C1 segment of cervical spinal cord (tissue), 14 donors: ENCODE data around the gene NCKAP5L.
A peak's percentile ranks its signal among the peaks of the same experiment; 100 is the strongest.
"Not testable (repeated sequence)": the region's sequence is repeated elsewhere in the genome, so short reads cannot be mapped to it uniquely, and the experiment has no call there.

Source experiments
- DNase-seq, 14 donors: peaks; one replicate each; lab custom pipeline; 2025; lab: John Stamatoyannopoulos, UW

Gene NCKAP5L

GRCh38 chr12:49828133-49829091 lies at the start of gene NCKAP5L:
Gene NCKAP5L (minus strand): TSS chr12:49828413. CDS start chr12:49804044, 24,369 bp downstream.
- DNase-seq = peak; percentile 55 to 94 (median 86)

GRCh38 chr12:49877066-49877465 lies 48.9 kb upstream of the NCKAP5L start:
- no peak for DNase-seq

- no peak for DNase-seq
These were observed 47.9 kb upstream of the NCKAP5L start for GRCh38 chr12:49876070-49876469.

GRCh38 chr12:49875115-49875720 lies 47.0 kb upstream of the NCKAP5L start:
- no peak for DNase-seq

- peak in 9 of 14 donors; percentile 23 to 52 (median 31) for DNase-seq
These were observed 46.1 kb upstream of the NCKAP5L start for GRCh38 chr12:49874142-49874897.

- DNase-seq = no peak
These were observed 45.2 kb upstream of the NCKAP5L start for GRCh38 chr12:49873361-49873934.

GRCh38 chr12:49872781-49873181 lies 44.6 kb upstream of the NCKAP5L start:
- peak in 2 of 14 donors; percentile 18 to 22 for DNase-seq

GRCh38 chr12:49872381-49872780 lies 44.2 kb upstream of the NCKAP5L start:
- no peak for DNase-seq

- not testable (repeated sequence) for DNase-seq
These were observed 43.6 kb upstream of the NCKAP5L start for GRCh38 chr12:49871811-49872251.

GRCh38 chr12:49871263-49871561 lies 43.0 kb upstream of the NCKAP5L start:
- no peak for DNase-seq

- DNase-seq = no peak
These were observed 42.5 kb upstream of the NCKAP5L start for GRCh38 chr12:49870501-49871262.

GRCh38 chr12:49869816-49870500 lies 41.7 kb upstream of the NCKAP5L start:
- DNase-seq = no peak

- peak in 7 of 14 donors; percentile 21 to 80 (median 31) for DNase-seq
These were observed 41.0 kb upstream of the NCKAP5L start for GRCh38 chr12:49868952-49869815.

GRCh38 chr12:49868449-49868848 lies 40.2 kb upstream of the NCKAP5L start:
- no peak for DNase-seq

- DNase-seq = peak in 1 of 14 donors; percentile 34
These were observed 39.5 kb upstream of the NCKAP5L start for GRCh38 chr12:49867570-49868341.

GRCh38 chr12:49866859-49867569 lies 38.8 kb upstream of the NCKAP5L start:
- DNase-seq = peak in 10 of 14 donors; percentile 27 to 67 (median 50)

- no peak for DNase-seq
These were observed 37.5 kb upstream of the NCKAP5L start for GRCh38 chr12:49865782-49866135.
